HG02852 (cell line): Measurements from ENCODE around the gene SPAG17.
A peak's percentile ranks its signal among the peaks of the same experiment; 100 is the strongest.

Experiments
- ATAC-seq: cut with Tn5 transposase; IDR thresholded peaks from one replicate; pipeline ENCODE4 v1.9.1; 2021; ENCODE audit warnings: mild to moderate bottlenecking, moderate library complexity; ENCODE audit not compliant: unreplicated experiment

SPAG17 gene

GRCh38 chr1:118169016-118169415 lies 16.0 kb downstream of the SPAG17 start:
- ATAC-seq: no peak

GRCh38 chr1:118160806-118161205 lies 24.2 kb downstream of the SPAG17 start:
- ATAC-seq: no peak

GRCh38 chr1:118159569-118159968 lies 25.5 kb downstream of the SPAG17 start:
- ATAC-seq: no peak

- ATAC-seq: no peak
Observed at GRCh38 chr1:118158924-118159323, 26.1 kb downstream of the SPAG17 start.

DNA sequence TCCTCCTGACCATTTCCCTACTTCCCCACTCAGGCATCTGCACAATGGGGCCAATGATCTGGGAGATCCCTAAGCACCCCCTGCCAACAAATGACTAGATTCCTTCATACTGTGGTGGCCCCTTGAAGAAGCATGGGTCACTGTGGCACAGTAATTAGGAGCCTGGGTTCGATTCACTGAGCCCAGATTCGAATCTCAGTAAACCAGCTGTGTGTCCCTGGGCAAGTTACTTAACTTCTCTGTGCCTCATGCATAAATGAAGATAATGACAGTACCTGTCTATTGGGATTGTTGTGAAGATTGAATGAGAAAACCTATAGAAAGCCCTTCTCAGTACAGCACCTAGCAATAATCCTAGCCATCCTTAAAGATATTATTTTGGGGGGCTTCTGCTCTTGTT lies 27.5 kb downstream of the SPAG17 start:
- ATAC-seq: no peak

GRCh38 chr1:118155106-118155505 lies 29.9 kb downstream of the SPAG17 start:
- no peak for ATAC-seq

DNA sequence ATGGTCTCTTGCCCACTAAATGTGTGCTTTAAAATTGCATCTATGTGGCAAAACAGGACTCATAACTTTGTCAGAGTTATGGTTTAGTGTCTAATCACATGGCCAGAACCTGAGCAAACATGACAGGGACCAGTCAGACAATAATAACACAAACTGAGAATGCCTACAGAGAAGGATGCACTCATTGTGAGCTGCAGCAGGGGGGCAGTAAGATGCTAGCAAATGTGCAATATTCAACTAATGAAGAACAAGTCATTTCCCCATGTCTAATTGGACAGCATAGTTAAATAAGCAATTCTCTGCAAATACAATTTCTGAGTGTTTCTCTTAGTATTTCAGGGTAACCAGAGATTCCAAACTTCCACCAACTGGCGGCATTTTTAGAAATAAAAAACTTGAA lies 30.8 kb downstream of the SPAG17 start:
- no peak for ATAC-seq

DNA sequence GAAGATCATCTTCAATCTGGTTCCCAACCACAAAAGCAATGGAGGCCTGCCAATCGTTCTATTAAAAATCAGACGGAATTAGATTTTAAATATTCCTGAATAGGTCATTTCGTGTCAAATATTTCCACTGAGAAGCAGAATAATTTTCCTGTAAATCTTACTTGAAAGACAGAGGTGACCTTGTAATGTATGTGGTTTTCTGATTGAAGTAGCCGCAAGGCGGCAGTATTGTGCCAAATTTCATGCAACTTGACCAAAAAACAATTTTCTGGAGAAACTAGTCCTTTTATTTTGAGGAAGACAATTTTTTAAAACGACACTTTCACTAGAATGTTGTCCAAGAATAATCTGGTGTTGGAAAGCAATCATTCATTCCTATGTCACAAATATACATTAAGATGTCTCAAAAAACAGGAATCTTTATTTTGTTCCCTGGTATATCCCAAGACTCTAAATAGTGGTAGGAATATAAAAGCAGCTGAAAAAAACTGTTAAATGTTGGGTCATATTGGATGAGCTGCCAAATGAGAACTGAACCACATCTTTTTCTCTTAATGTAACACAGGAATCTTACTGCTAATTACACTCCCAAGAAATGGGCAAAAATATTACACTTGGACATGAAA lies 33.6 kb downstream of the SPAG17 start:
- no peak for ATAC-seq

- no peak for ATAC-seq
Observed at GRCh38 chr1:118149799-118150198, 35.2 kb downstream of the SPAG17 start.

- no peak for ATAC-seq
Observed at GRCh38 chr1:118148034-118148433, 37.0 kb downstream of the SPAG17 start.

- no peak for ATAC-seq
Observed at GRCh38 chr1:118147522-118147921, 37.5 kb downstream of the SPAG17 start.

DNA sequence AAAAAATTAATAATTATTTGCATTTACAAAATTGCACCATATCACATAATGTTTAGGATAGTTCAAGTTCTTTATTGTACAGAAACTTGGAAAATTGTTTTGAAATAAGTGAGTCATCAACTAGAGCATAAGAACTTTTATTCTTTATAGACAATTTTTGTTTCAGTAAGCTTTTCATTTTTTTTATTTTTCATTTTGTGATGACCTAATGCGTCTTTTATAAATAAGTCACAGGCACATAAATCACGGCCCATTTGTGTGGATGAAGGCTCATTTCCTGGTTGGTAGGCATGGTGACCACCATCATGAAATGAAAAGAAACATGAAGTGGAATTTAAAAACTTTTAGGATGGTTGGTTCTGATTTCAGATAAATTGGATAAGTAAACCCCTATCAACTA lies 39.3 kb downstream of the SPAG17 start:
- no peak for ATAC-seq

- no peak for ATAC-seq
Observed at GRCh38 chr1:118144684-118145083, 40.3 kb downstream of the SPAG17 start.

DNA sequence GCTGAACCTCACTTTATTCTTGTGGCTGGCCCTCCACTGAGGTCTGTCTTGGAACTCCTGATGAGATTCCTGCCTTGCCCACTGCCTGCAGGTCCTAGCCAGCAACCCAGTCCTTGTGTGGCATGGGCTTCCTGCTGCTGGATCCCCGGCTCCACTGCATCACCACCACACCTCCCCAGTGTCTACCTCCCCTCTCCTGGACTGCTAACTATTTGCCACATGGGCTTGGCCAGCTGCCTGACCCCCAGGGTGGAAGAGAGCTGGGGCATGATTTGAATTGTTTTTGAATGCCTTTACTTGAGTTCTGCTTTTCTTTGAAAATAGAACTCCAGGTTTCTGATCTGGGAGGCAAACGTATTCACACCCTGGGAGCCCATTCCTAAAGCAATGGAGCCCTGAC lies 41.2 kb downstream of the SPAG17 start:
- no peak for ATAC-seq

GRCh38 chr1:118143121-118143520 lies 41.9 kb downstream of the SPAG17 start:
- no peak for ATAC-seq

DNA sequence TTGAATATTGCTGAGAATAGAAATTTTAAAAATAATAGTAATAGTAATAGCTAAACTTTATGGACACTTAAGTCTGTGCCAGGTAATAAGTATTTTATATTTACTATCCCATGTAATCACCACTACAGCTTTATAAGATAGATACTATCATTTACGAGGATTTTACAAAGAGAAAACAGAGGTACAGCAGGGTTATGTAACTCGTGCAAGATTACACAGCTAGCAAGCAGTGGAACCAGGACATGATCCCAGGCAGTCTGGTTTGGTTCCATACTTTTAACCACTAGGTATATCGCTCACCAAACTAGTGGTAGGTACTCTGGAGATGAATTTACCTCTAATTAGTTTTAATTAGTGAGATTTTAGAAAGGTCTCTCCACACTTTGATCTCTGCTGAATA lies 42.5 kb downstream of the SPAG17 start:
- ATAC-seq: no peak

- no peak for ATAC-seq
Observed at GRCh38 chr1:118137900-118138299, 47.1 kb downstream of the SPAG17 start.

GRCh38 chr1:118136187-118136941 lies 48.7 kb downstream of the SPAG17 start:
- ATAC-seq: peak; percentile 100

DNA sequence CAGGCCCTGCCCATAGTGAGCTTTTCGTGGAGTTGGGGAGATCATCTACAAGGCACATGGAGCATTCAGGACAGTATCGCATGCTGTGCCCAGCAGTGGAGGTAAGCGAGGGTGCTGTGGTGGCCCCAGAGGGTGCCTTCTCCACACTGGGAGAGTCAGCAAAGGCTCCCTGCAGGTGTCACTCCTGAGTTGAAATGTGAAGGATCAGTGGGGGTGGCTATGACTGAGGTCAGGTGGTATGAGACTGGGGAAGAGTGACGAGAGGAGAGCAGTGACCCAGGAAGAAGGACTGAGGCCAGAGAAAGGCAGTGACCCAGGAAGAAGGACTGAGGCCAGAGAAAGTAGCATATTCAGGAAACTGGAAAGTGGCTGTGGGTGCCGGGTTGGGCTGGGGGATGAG lies 53.0 kb downstream of the SPAG17 start:
- no peak for ATAC-seq

GRCh38 chr1:118128761-118129160 lies 56.3 kb downstream of the SPAG17 start:
- ATAC-seq: no peak

- ATAC-seq: no peak
Observed at GRCh38 chr1:118124064-118124463, 61.0 kb downstream of the SPAG17 start.

DNA sequence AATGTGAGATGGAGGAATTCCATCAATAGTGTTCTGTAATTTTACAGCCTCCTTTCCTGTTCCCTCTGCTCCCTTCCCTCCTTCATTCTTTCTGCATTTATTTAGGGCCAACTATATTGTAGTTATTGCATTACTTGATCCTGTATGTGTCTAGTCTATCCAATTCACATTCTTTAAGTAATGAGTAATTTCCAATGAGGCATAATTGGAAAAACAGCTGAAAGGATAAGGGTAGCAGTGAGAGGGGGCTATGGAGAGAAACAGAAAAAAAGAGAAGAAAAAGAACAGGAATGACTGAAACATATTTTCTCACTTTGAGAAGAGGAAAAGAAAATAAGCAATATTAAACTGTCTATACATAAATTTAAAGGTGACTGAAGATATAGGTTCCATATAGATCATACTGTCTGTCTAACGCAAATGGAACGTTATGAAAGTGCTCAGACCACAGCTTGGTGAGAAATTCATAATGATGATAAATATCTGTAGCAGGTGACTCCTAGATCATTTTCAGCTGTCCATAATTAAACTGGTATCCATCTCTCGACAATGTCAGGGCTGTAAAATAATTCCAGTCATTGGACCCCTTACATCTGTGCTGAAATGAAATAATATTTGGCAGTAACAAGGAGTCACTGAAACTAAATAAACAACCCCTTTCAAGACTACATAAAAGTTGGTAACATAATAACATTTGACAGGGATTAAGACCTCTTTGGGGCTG lies 61.8 kb downstream of the SPAG17 start:
- no peak for ATAC-seq
